DOHH2 (cell line): ENCODE data around the gene NEGR1.

ENCODE experiments used
- H3F3A ChIP-seq: fragments of 200-600 bp; sonication (generic), shearing (Covaris generic); 2 replicates; pipeline ENCODE4 v1.6.0; 2016; ENCODE audit warnings: antibody characterized with exemption, mild to moderate bottlenecking; ENCODE audit not compliant: control insufficient read depth, insufficient read depth
- H3K27ac ChIP-seq: fragments of 200-600 bp; sonication (generic); 2 replicates; pipeline ENCODE4 v1.5.1; 2014; ENCODE audit warnings: low read depth, mild to moderate bottlenecking, low read length, moderate library complexity
- H3K27me3 ChIP-seq: fragments of 200-600 bp; sonication (generic); 2 replicates; pipeline ENCODE4 v1.6.1; 2014; ENCODE audit warnings: mild to moderate bottlenecking, low read length, mixed read lengths; ENCODE audit not compliant: control insufficient read depth
- H3K36me3 ChIP-seq: fragments of 200-600 bp; sonication (generic); 2 replicates; pipeline ENCODE4 v1.6.1; 2014; ENCODE audit warnings: mild to moderate bottlenecking, low read length, moderate library complexity, mixed read lengths; ENCODE audit not compliant: control insufficient read depth
- H3K4me1 ChIP-seq: fragments of 200-600 bp; sonication (generic); 2 replicates; pipeline ENCODE4 v1.6.1; 2014; ENCODE audit warnings: mild to moderate bottlenecking, low read length, mixed read lengths; ENCODE audit not compliant: control insufficient read depth
- H3K4me2 ChIP-seq: fragments of 200-600 bp; sonication (generic); 2 replicates; pipeline ENCODE4 v1.6.0; 2014; ENCODE audit warnings: mild to moderate bottlenecking, low read length, moderate library complexity
- H3K4me3 ChIP-seq: fragments of 200-600 bp; sonication (generic); 2 replicates; pipeline ENCODE4 v1.5.1; 2014; ENCODE audit warnings: mild to moderate bottlenecking, low read length, mixed read lengths
- H3K79me2 ChIP-seq: fragments of 200-600 bp; sonication (generic); 2 replicates; pipeline ENCODE4 v1.6.1; 2014; ENCODE audit warnings: mild to moderate bottlenecking, low read length, mixed read lengths; ENCODE audit not compliant: control insufficient read depth
- H3K9me2 ChIP-seq: fragments of 200-600 bp; sonication (generic); replicated peaks from 2 replicates; pipeline ENCODE4 v1.6.1; 2014; ENCODE audit warnings: mild to moderate bottlenecking, low read length, mixed read lengths; ENCODE audit not compliant: control insufficient read depth
- H3K9me3 ChIP-seq: fragments of 200-600 bp; sonication (generic); 2 replicates; pipeline ENCODE4 v1.6.1; 2014; ENCODE audit warnings: antibody characterized with exemption, low read length, mixed read lengths; ENCODE audit not compliant: control insufficient read depth, insufficient read depth
- H4K20me1 ChIP-seq: fragments of 200-600 bp; sonication (generic); 2 replicates; pipeline ENCODE4 v1.6.0; 2014; ENCODE audit warnings: low read depth, mild to moderate bottlenecking, antibody characterized with exemption, low read length, moderate library complexity; ENCODE audit not compliant: control insufficient read depth, insufficient read depth
- CTCF ChIP-seq: fragments of 200-600 bp; sonication (generic); IDR thresholded peaks from one replicate; pipeline ENCODE4 v1.5.1; 2014; ENCODE audit warnings: antibody characterized with exemption, mild to moderate bottlenecking, low read depth, low read length; ENCODE audit not compliant: poor library complexity, severe bottlenecking
- EZH2phosphoT487 ChIP-seq: fragments of 200-600 bp; sonication (generic); IDR thresholded peaks from 2 replicates; pipeline ENCODE4 v1.6.1; 2017; ENCODE audit warnings: borderline replicate concordance, mild to moderate bottlenecking, antibody characterized with exemption, low read length, moderate library complexity, mixed read lengths

Gene NEGR1

GRCh38 chr1:71473331-71473730 lies 809.0 kb downstream of the NEGR1 start:
- TF ChIP-seq CTCF (no peak), EZH2phosphoT487 (no peak)
- H3K4me1 ChIP-seq = no peaks in the 10 kb centered on the region

GRCh38 chr1:71465093-71465492 lies 817.2 kb downstream of the NEGR1 start:
- no peaks in the 10 kb centered on the region for H3K79me2 ChIP-seq
- no peak overlapping the region for H3K4me2 ChIP-seq
- H3K36me3 ChIP-seq = no peaks in the 10 kb centered on the region
- no peak overlapping the region for H3K4me3 ChIP-seq
- H4K20me1 ChIP-seq = no peaks in the 10 kb centered on the region
- H3F3A ChIP-seq = no peaks in the 10 kb centered on the region
- H3K9me2 ChIP-seq = no peaks in the 10 kb centered on the region; the same call in 1 of the 2 replicates
- no peaks in the 10 kb centered on the region for H3K4me1 ChIP-seq
- TF ChIP-seq CTCF (no peak), EZH2phosphoT487 (no peak)
- no peaks in the 10 kb centered on the region for H3K9me3 ChIP-seq
- no peaks in the 10 kb centered on the region for H3K27me3 ChIP-seq
- H3K27ac ChIP-seq = no peak overlapping the region

More at GRCh38 chr1:71473331-71473730, 809.0 kb downstream of the NEGR1 start:
- no peak overlapping the region for H3K4me2 ChIP-seq
- H3K9me2 ChIP-seq = no peaks in the 10 kb centered on the region
- H4K20me1 ChIP-seq = no peaks in the 10 kb centered on the region
- no peaks in the 10 kb centered on the region for H3K79me2 ChIP-seq
- no peak overlapping the region for H3K4me3 ChIP-seq
- no peaks in the 10 kb centered on the region for H3F3A ChIP-seq
- no peaks in the 10 kb centered on the region for H3K9me3 ChIP-seq
- H3K27me3 ChIP-seq = no peaks in the 10 kb centered on the region
- H3K36me3 ChIP-seq = no peaks in the 10 kb centered on the region
- no peak overlapping the region for H3K27ac ChIP-seq

- Histone ChIP-seq H3K36me3 (no peaks in the 10 kb centered on the region), H3F3A (no peaks in the 10 kb centered on the region), H4K20me1 (no peaks in the 10 kb centered on the region), H3K9me2 (no peaks in the 10 kb centered on the region; the same call in 1 of the 2 replicates), H3K9me3 (no peaks in the 10 kb centered on the region), H3K27me3 (no peaks in the 10 kb centered on the region), H3K4me2 (no peak overlapping the region), H3K79me2 (no peaks in the 10 kb centered on the region), H3K4me3 (no peak overlapping the region), H3K4me1 (no peaks in the 10 kb centered on the region), H3K27ac (no peak overlapping the region)
- TF ChIP-seq CTCF = no peak
- no peak for TF ChIP-seq EZH2phosphoT487
These were observed 818.3 kb downstream of the NEGR1 start for GRCh38 chr1:71464016-71464415.
